ENCODE results near the gene NPHS1.

NPHS1 gene

GRCh38 chr19:35787227-35787799 is 65.0 kb downstream of the NPHS1 start:
- no peak for DNase-seq (ENCODE audit: low spot score)

GRCh38 chr19:35786299-35787160 is 65.8 kb downstream of the NPHS1 start:
- DNase-seq (ENCODE audit: low spot score) = no peak

GRCh38 chr19:35785339-35785627 is 67.0 kb downstream of the NPHS1 start:
- no peak for DNase-seq (ENCODE audit: low spot score)

- no peak for DNase-seq (ENCODE audit: low spot score)
Observed at GRCh38 chr19:35784503-35785338, 67.6 kb downstream of the NPHS1 start.

GRCh38 chr19:35783469-35784434 is 68.6 kb downstream of the NPHS1 start:
- no peak for DNase-seq (ENCODE audit: low spot score)

GRCh38 chr19:35782589-35782988 is 69.7 kb downstream of the NPHS1 start:
- no peak for DNase-seq (ENCODE audit: low spot score)

GRCh38 chr19:35781650-35782049 is 70.7 kb downstream of the NPHS1 start:
- DNase-seq (ENCODE audit: low spot score) = no peak

GRCh38 chr19:35780717-35781116 is 71.6 kb downstream of the NPHS1 start:
- no peak for DNase-seq (ENCODE audit: low spot score)

GRCh38 chr19:35780058-35780457 is 72.2 kb downstream of the NPHS1 start:
- DNase-seq (ENCODE audit: low spot score) = no peak

- DNase-seq (ENCODE audit: low spot score) = no peak
Observed at GRCh38 chr19:35779033-35779432, 73.3 kb downstream of the NPHS1 start.

- DNase-seq (ENCODE audit: low spot score) = no peak
Observed at GRCh38 chr19:35777961-35778360, 74.3 kb downstream of the NPHS1 start.

GRCh38 chr19:35777086-35777841 is 75.0 kb downstream of the NPHS1 start:
- DNase-seq (ENCODE audit: low spot score) = no peak

GRCh38 chr19:35776102-35776788 is 76.1 kb downstream of the NPHS1 start:
- DNase-seq (ENCODE audit: low spot score) = no peak

All from LoVo (cell line).